Kidney (tissue), 14 donors: ENCODE data around the gene CHTF8. TPM values are rescaled to one million over a fixed set of nuclear protein-coding genes. Genes with fewer than 3 reads are reported as not detected.

Experiments used
- DNase-seq, 5 donors: peaks; one replicate each; pipeline ENCODE4 v3.0.0-alpha.2; 2013 to 2020
- FAIRE-seq: peaks from 2 replicates; lab custom pipeline; 2012; peaks lifted over from hg19 to GRCh38; lab: Jason Lieb, UNC
- H3K27ac ChIP-seq, 2 donors: one replicate each; pipeline ENCODE4 v1.7.0; 2013; ENCODE audit warnings: low read depth in 2 of 2, low read length in 2 of 2, inconsistent platforms in 1 of 2
- H3K27me3 ChIP-seq: one replicate; pipeline ENCODE4 v1.7.1; 2013; ENCODE audit warnings: low read length, inconsistent platforms; ENCODE audit not compliant: control insufficient read depth, insufficient read depth
- H3K36me3 ChIP-seq, 3 donors: one replicate each; pipeline versions ENCODE4 v1.7.0 to v1.7.1; 2013; ENCODE audit warnings: low read length in 3 of 3, control low read depth in 1 of 3, inconsistent platforms in 1 of 3; ENCODE audit not compliant: insufficient read depth in 3 of 3, control insufficient read depth in 2 of 3
- H3K4me1 ChIP-seq, 3 donors: one replicate each; pipeline versions ENCODE4 v1.7.0 to v1.7.1; 2013; ENCODE audit warnings: low read length in 3 of 3, inconsistent platforms in 1 of 3, low read depth in 1 of 3; ENCODE audit not compliant: control insufficient read depth in 2 of 3, insufficient read depth in 2 of 3
- H3K4me3 ChIP-seq, 3 donors: one replicate each; pipeline versions ENCODE4 v1.7.0 to v1.8.1; 2013; ENCODE audit warnings: low read length in 3 of 3, control low read depth in 1 of 3, inconsistent platforms in 1 of 3
- H3K9ac ChIP-seq, 3 donors: one replicate each; pipeline versions ENCODE4 v1.7.0 to v1.7.1; 2013; ENCODE audit warnings: low read length in 3 of 3, control low read depth in 1 of 3, inconsistent platforms in 1 of 3
- H3K9me3 ChIP-seq, 3 donors: one replicate each; pipeline versions ENCODE4 v1.7.0 to v1.7.1; 2013; ENCODE audit warnings: low read length in 3 of 3, control low read depth in 1 of 3, inconsistent platforms in 1 of 3; ENCODE audit not compliant: control insufficient read depth in 2 of 3, insufficient read depth in 1 of 3
- intact Hi-C: fragments of 100-400 bp; cut with DNase I; formaldehyde crosslinking; loops from one replicate; pipeline ENCODE4 v1.11.1; 2022
- polyA plus RNA-seq: library from polyadenylated mRNA; stranded (reverse); fragments of 350-450 nt; fragmentation: Illumina TruSeq; extraction: RNeasy Lipid Tissue Mini Kit (QIAGEN cat#74804); gene quantifications from one replicate; pipeline ENCODE4 v1.2.3, GENCODE V29; 2014; ENCODE audit warnings: low read depth, low replicate concordance; ENCODE audit not compliant: insufficient read depth
- total RNA-seq: library from RNA; stranded (reverse); fragmentation: NEBNext Ultra II Directional; extraction: Animal tissue kit (Norgen Biotek cat#: 25700); gene quantifications from one replicate; pipeline ENCODE4 v1.2.1, GENCODE V29; 2021
- TF ChIP-seq, protein P1 (sequence below): IDR thresholded peaks from 3 replicates; pipeline ENCODE4 v1.5.1; 2012; ENCODE audit warnings: mild to moderate bottlenecking, moderate library complexity, borderline replicate concordance; ENCODE audit not compliant: insufficient read depth; ENCODE audit errors: extremely low read depth
- donor health status: control.
- donor health status: control.
- donor health status: control.
- donor health status: control.
- donor health status: control.
- donor health status: DM: yes; HTN: yes; CAD: no.
- donor health status: Normal renal cell carcinoma (clear cell type).

Gene CHTF8
- total and polyA plus RNA-seq, 2 donors from 2014 or later = 124 to 163 TPM

DNA sequence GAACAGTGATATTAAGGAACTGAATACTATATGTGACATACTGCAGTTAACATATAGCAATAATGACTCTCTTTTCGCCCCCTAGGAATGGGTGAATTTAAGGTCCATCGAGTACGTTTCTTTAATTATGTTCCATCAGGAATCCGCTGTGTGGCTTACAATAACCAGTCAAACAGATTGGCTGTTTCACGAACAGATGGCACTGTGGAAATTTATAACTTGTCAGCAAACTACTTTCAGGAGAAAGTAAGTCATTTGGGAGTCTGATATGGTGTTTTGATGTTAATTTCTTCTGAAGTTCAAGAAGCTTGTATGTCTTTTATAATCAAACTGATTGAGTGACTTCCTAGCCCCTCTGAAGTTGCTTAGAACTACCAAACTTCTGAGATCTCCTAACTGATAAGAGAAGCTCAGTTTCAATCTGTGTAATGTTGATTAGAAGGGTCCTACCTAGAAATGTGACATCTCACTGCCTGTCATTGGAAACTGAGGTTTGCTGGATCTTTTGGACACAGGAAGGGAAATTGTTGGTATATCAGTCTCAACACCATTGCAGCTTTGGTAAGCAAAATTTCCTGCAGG lies 1.1 kb upstream of the CHTF8 start:
- FAIRE-seq (no peak), DNase-seq (no peak)
- intact Hi-C loops = no loop called here
- Histone ChIP-seq H3K36me3 (peaks cover 0 to 12% (median 4%) of the 10 kb centered on the region in 3 donors), H3K9ac (peak overlapping the region in 2 of 3 donors; percentile 69 to 79), H3K9me3 (no peaks in the 10 kb centered on the region), H3K27me3 (no peaks in the 10 kb centered on the region), H3K4me3 (peak overlapping the region; percentile 80 to 87 (median 82)), H3K4me1 (peaks cover 3 to 13% (median 10%) of the 10 kb centered on the region in 3 donors), H3K27ac (no peak overlapping the region)
- TF ChIP-seq, protein P1, sequence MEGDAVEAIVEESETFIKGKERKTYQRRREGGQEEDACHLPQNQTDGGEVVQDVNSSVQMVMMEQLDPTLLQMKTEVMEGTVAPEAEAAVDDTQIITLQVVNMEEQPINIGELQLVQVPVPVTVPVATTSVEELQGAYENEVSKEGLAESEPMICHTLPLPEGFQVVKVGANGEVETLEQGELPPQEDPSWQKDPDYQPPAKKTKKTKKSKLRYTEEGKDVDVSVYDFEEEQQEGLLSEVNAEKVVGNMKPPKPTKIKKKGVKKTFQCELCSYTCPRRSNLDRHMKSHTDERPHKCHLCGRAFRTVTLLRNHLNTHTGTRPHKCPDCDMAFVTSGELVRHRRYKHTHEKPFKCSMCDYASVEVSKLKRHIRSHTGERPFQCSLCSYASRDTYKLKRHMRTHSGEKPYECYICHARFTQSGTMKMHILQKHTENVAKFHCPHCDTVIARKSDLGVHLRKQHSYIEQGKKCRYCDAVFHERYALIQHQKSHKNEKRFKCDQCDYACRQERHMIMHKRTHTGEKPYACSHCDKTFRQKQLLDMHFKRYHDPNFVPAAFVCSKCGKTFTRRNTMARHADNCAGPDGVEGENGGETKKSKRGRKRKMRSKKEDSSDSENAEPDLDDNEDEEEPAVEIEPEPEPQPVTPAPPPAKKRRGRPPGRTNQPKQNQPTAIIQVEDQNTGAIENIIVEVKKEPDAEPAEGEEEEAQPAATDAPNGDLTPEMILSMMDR = no peak

DNA sequence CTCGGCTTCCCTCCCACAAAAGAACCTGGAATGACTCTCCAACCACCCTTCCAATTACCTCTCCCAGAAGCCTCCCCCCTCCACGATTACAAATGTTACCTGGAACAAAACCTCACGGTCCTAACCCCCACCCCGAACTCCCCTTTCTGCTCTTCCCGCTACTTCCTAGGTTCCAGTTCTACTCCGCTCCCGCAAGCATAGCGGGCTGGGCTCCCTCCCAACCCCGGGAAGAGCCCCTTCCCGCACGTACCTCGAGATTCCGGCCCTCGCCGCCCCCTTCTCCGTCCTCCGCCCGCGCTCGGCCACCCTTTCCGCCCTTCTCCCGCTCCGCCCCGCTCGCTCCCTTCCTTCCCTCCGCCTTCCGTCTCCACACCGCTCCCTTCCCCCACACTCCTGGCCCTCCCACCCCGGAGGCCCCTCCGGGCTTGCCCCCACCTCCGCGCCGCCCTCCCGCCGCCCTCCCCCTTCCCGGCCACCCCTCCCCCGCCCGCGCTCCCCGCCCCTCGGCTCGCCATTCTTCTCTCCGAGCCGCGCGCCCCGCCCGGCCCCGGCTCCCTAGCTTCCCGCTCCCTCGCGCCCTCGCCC lies 457 bp downstream of the CHTF8 start:
- H3K4me3 ChIP-seq = peak overlapping the region; percentile 93 to 97 (median 95)
- TF ChIP-seq, protein P1 = no peak
- H3K9me3 ChIP-seq = no peaks in the 10 kb centered on the region
- intact Hi-C loops = no loop called here
- peaks cover 3 to 13% (median 10%) of the 10 kb centered on the region in 3 donors for H3K4me1 ChIP-seq
- peaks cover 0 to 4% (median 0%) of the 10 kb centered on the region in 3 donors for H3K36me3 ChIP-seq
- no peaks in the 10 kb centered on the region for H3K27me3 ChIP-seq
- peak overlapping the region; percentile 91 to 93 for H3K27ac ChIP-seq
- DNase-seq (peak; percentile 90 to 94 (median 93)), FAIRE-seq (no peak)
- peak overlapping the region; percentile 85 to 99 (median 93) for H3K9ac ChIP-seq

DNA sequence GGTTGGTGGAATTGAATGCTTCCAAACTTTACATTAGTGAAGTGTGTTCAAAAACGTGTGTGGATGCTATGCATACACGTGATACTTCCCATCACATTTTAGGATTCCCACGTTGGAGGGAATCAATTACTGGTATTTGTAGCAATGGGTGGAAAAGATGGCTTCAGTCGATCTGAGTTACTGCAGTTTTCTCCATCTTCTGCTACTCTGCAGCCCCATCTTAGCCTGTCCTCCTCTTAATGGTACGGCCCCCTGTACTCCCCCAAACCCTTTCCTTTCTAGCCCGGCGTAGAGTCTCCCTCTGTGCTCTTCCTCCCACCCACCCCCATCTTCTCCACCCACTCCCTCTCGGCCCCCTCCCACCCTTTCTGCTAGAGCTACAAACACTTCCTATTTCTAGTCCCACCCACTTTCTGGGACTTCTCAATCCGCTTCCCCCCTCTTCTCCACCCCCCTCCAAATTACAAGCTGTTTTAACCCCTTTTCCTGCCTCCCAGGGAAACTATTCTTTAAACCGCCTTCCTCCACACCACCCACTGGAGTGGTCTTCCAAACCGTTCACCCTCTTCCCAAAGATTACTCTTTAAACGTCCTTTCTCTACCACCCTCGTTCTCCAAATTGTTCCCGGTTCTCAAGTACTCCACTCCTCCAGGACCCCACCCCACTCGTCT lies 1.1 kb downstream of the CHTF8 start:
- Histone ChIP-seq H3K36me3 (peaks cover 0 to 3% (median 0%) of the 10 kb centered on the region in 3 donors), H3K27ac (peak overlapping the region; percentile 91 to 93)
- no peak for FAIRE-seq

More for the DNA sequence above, 1.1 kb downstream of the CHTF8 start:
- DNase-seq = peak; percentile 29 to 84 (median 59)
- H3K4me3 ChIP-seq = peak overlapping the region; percentile 93 to 97 (median 95)
- peak overlapping the region; percentile 85 to 99 (median 93) for H3K9ac ChIP-seq
- TF ChIP-seq, protein P1 = no peak
- intact Hi-C loops = no loop called here
- H3K9me3 ChIP-seq = no peaks in the 10 kb centered on the region
- H3K4me1 ChIP-seq = peaks cover 3 to 13% (median 11%) of the 10 kb centered on the region in 3 donors
- H3K27me3 ChIP-seq = no peaks in the 10 kb centered on the region
